CD14-positive monocyte (primary cell): Measurements from ENCODE around the gene TAF12. TPM values are rescaled to one million over a fixed set of nuclear protein-coding genes. Genes with fewer than 3 reads are reported as not detected.

ENCODE experiments used
- DNase-seq, 3 donors: peaks; one replicate each; pipeline ENCODE4 v3.0.0-alpha.2; 2011 to 2022
- H2AFZ ChIP-seq: 2 replicates; pipeline ENCODE4 v1.6.0; 2012; ENCODE audit warnings: mild to moderate bottlenecking, low read depth, low read length, inconsistent platforms; ENCODE audit not compliant: insufficient read depth, poor library complexity, severe bottlenecking
- H3K27ac ChIP-seq, 2 donors: 1 replicate in 1 of 2; 2 replicates in 1 of 2; pipeline ENCODE4 v1.5.1; 2012 to 2013; ENCODE audit warnings: low read length in 2 of 2, control low read depth in 1 of 2, inconsistent platforms in 1 of 2, low read depth in 1 of 2, mild to moderate bottlenecking in 1 of 2
- H3K27me3 ChIP-seq, 2 donors: one replicate each; pipeline versions ENCODE4 v1.6.0 to v1.6.1; 2011 to 2013; ENCODE audit warnings: low read length in 2 of 2; ENCODE audit not compliant: control insufficient read depth in 2 of 2, insufficient read depth in 2 of 2
- H3K36me3 ChIP-seq, 2 donors: replicated peaks in 1 of 2; 1 replicate in 1 of 2; 2 replicates in 1 of 2; pipeline versions ENCODE4 v1.5.1 to v1.6.1; 2012 to 2013; ENCODE audit warnings: low read length in 2 of 2, control low read depth in 1 of 2, inconsistent platforms in 1 of 2, mild to moderate bottlenecking in 1 of 2; ENCODE audit not compliant: insufficient read depth in 2 of 2, control insufficient read depth in 1 of 2
- H3K4me1 ChIP-seq, 2 donors: 1 replicate in 1 of 2; 2 replicates in 1 of 2; pipeline versions ENCODE4 v1.5.1 to v1.6.1; 2012 to 2013; ENCODE audit warnings: low read length in 2 of 2, control low read depth in 1 of 2, inconsistent platforms in 1 of 2, mild to moderate bottlenecking in 1 of 2, moderate library complexity in 1 of 2; ENCODE audit not compliant: insufficient read depth in 2 of 2, control insufficient read depth in 1 of 2
- H3K4me2 ChIP-seq: replicated peaks from 2 replicates; pipeline ENCODE3; 2012; ENCODE audit warnings: low read length, moderate library complexity, mild to moderate bottlenecking; ENCODE audit not compliant: poor library complexity, severe bottlenecking; ENCODE audit errors: extremely low read depth
- H3K4me3 ChIP-seq, 3 experiments: fragments of 200-600 bp in 1 of 3; sonication (generic) in 1 of 3; replicated peaks in 1 of 3; 1 replicate in 2 of 3; 2 replicates in 1 of 3; pipeline ENCODE4 v1.5.1; 2011 to 2013; ENCODE audit warnings: low read length in 3 of 3, mild to moderate bottlenecking in 3 of 3, control low read depth in 2 of 3, low read depth in 2 of 3, inconsistent platforms in 1 of 3, moderate library complexity in 1 of 3
- H3K79me2 ChIP-seq: 2 replicates; pipeline ENCODE4 v1.6.0; 2012; ENCODE audit warnings: mild to moderate bottlenecking, control low read depth, inconsistent platforms, low read length, moderate library complexity; ENCODE audit not compliant: insufficient read depth
- H3K9ac ChIP-seq: 2 replicates; pipeline ENCODE4 v1.6.0; 2017; ENCODE audit warnings: low read length, mild to moderate bottlenecking; ENCODE audit not compliant: insufficient read depth, poor library complexity, severe bottlenecking
- H3K9me3 ChIP-seq, 2 donors: replicated peaks in 1 of 2; 1 replicate in 1 of 2; 2 replicates in 1 of 2; pipeline versions ENCODE4 v1.5.1 to v1.6.1; 2012 to 2013; ENCODE audit warnings: low read length in 2 of 2, control low read depth in 1 of 2; ENCODE audit not compliant: control insufficient read depth in 1 of 2, insufficient read depth in 1 of 2
- H4K20me1 ChIP-seq: 2 replicates; pipeline ENCODE4 v1.6.0; 2012; ENCODE audit warnings: mild to moderate bottlenecking, low read length, control low read depth, moderate library complexity; ENCODE audit not compliant: insufficient read depth
- H3K27ac Mint-ChIP-seq, 7 donors: one replicate each; pipeline ENCODE4 v1.8.0; 2020; ENCODE audit warnings: mild to moderate bottlenecking in 7 of 7, mixed read lengths in 7 of 7, moderate library complexity in 6 of 7, inconsistent platforms in 2 of 7
- H3K27me3 Mint-ChIP-seq, 3 donors: one replicate each; pipeline ENCODE4 v1.8.0; 2021 to 2022; ENCODE audit warnings: low read depth in 3 of 3, mild to moderate bottlenecking in 3 of 3, mixed read lengths in 3 of 3, moderate library complexity in 3 of 3, inconsistent platforms in 1 of 3
- H3K36me3 Mint-ChIP-seq, 2 donors: one replicate each; pipeline ENCODE4 v1.8.0; 2020; ENCODE audit warnings: mixed read lengths in 2 of 2, inconsistent platforms in 1 of 2, mild to moderate bottlenecking in 1 of 2
- H3K4me1 Mint-ChIP-seq: one replicate; pipeline ENCODE4 v1.8.0; 2020; ENCODE audit warnings: mild to moderate bottlenecking, mixed read lengths
- H3K4me3 Mint-ChIP-seq, 2 donors: one replicate each; pipeline ENCODE4 v1.8.0; 2020; ENCODE audit warnings: mild to moderate bottlenecking in 2 of 2, mixed read lengths in 2 of 2, moderate library complexity in 1 of 2
- H3K9me3 Mint-ChIP-seq, 7 donors: one replicate each; pipeline ENCODE4 v1.8.0; 2020 to 2022; ENCODE audit warnings: mixed read lengths in 7 of 7, mild to moderate bottlenecking in 6 of 7, moderate library complexity in 6 of 7, inconsistent platforms in 2 of 7
- WGBS: methylation state at CpG from one replicate; pipeline ENCODE4 v1.1.5; 2013; ENCODE audit warnings: missing lambda C conversion rate; ENCODE audit not compliant: insufficient coverage; 5-methylcytosine and 5-hydroxymethylcytosine counted together
- intact Hi-C, 2 donors: fragments of 100-400 bp; cut with micrococcal nuclease; formaldehyde crosslinking; loops; one replicate each; pipeline versions ENCODE4 v1.15.0 to v1.15.1; 2023
- polyA plus RNA-seq, 3 donors: library from polyadenylated mRNA; depleted of rRNA in 1 of 3; unstranded in 2 of 3; stranded (reverse) in 1 of 3; fragments of 300-500 nt in 2 of 3; fragments of >200 nt in 1 of 3; fragmentation: Illumina TruSeq in 2 of 3; gene quantifications; 1 replicate in 2 of 3; 2 replicates in 1 of 3; pipeline ENCODE4 v1.2.3, GENCODE V29; 2012 to 2021
- TF ChIP-seq, protein P1 (sequence below): fragments of 200-600 bp; IDR thresholded peaks from one replicate; pipeline ENCODE4 v1.8.0; 2022; ENCODE audit warnings: antibody characterized with exemption, mild to moderate bottlenecking

The TAF12 gene
- polyA plus RNA-seq, 3 donors = 36.7 to 53.7 (median 53.7) TPM

DNA sequence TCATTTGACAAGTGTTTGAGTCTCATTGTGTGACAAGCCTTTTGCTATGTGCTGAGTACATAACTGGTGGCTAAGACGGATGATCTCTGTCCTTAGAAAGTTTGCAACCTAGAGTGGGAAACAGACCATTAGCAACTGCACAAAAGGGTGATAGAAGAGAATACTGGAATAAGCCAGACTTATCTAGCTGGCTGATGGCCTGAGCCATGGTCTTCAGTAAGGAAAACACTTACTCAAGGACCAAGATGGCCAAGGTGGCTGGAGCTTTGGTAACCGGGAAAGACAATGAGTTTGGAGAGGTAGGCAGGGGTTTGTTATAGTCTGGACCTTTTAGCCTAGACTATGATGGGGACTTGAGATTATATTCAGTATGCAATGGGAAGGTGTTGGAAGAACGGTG is 1.6 kb upstream of the TAF12 start:
- H3K27ac Mint-ChIP-seq = peak overlapping the region in 6 of 7 donors; percentile 63 to 99 (median 98)
- H3K9ac ChIP-seq = no peak overlapping the region
- TF ChIP-seq, protein P1, sequence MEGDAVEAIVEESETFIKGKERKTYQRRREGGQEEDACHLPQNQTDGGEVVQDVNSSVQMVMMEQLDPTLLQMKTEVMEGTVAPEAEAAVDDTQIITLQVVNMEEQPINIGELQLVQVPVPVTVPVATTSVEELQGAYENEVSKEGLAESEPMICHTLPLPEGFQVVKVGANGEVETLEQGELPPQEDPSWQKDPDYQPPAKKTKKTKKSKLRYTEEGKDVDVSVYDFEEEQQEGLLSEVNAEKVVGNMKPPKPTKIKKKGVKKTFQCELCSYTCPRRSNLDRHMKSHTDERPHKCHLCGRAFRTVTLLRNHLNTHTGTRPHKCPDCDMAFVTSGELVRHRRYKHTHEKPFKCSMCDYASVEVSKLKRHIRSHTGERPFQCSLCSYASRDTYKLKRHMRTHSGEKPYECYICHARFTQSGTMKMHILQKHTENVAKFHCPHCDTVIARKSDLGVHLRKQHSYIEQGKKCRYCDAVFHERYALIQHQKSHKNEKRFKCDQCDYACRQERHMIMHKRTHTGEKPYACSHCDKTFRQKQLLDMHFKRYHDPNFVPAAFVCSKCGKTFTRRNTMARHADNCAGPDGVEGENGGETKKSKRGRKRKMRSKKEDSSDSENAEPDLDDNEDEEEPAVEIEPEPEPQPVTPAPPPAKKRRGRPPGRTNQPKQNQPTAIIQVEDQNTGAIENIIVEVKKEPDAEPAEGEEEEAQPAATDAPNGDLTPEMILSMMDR = no peak
- no peaks in the 10 kb centered on the region for H3K9me3 ChIP-seq
- no peaks in the 10 kb centered on the region for H4K20me1 ChIP-seq
- peaks cover 51% of the 10 kb centered on the region for H3K4me1 Mint-ChIP-seq
- peaks cover 0 to 7% of the 10 kb centered on the region in 2 donors for H3K36me3 Mint-ChIP-seq
- 95% methylated on average over 2 of the region's 3 CpGs for WGBS
- H3K27me3 ChIP-seq = no peaks in the 10 kb centered on the region
- H3K27me3 Mint-ChIP-seq = peaks cover 0 to 3% (median 0%) of the 10 kb centered on the region in 3 donors
- H3K79me2 ChIP-seq = peaks cover 37% of the 10 kb centered on the region
- H2AFZ ChIP-seq = no peak overlapping the region
- no peaks in the 10 kb centered on the region for H3K36me3 ChIP-seq
- no peak for DNase-seq
- H3K27ac ChIP-seq = peak overlapping the region in 1 of 2 donors; percentile 97
- peak overlapping the region in 1 of 2 donors; percentile 100 for H3K4me3 Mint-ChIP-seq
- H3K9me3 Mint-ChIP-seq = peaks cover 0 to 2% (median 0%) of the 10 kb centered on the region in 7 donors
- H3K4me3 ChIP-seq = peak overlapping the region in 1 of 3 experiments; percentile 96
- intact Hi-C loops = loop anchor here (5.0 to 10.0 kb wide), 5 partner anchors 62 to 540 kb away; partner anchors contain the start of genes SRSF4 (in 1 of the 2) and YTHDF2 (in 1 of the 2)
- peak overlapping the region; percentile 100 for H3K4me2 ChIP-seq
- H3K4me1 ChIP-seq = peaks cover 47 to 54% of the 10 kb centered on the region in 2 donors

GRCh38 chr1:28642056-28642846 is 616 bp downstream of the TAF12 start:
- Histone ChIP-seq H2AFZ (peak overlapping the region; percentile 99), H3K4me2 (peak overlapping the region; percentile 100), H3K4me3 (peak overlapping the region; percentile 63 to 96 (median 68)), H3K36me3 (no peaks in the 10 kb centered on the region), H3K4me1 (peaks cover 32 to 36% of the 10 kb centered on the region in 2 donors), H3K27me3 (no peaks in the 10 kb centered on the region), H3K27ac (peak overlapping the region; percentile 77 to 97), H4K20me1 (no peaks in the 10 kb centered on the region), H3K79me2 (peaks cover 42% of the 10 kb centered on the region), H3K9ac (peak overlapping the region; percentile 88), H3K9me3 (no peaks in the 10 kb centered on the region)
- H3K4me3 Mint-ChIP-seq = peak overlapping the region; percentile 100
- 0% methylated on average over 25 of the region's 26 CpGs for WGBS
- intact Hi-C loops = loop anchor here (2.0 to 10.0 kb wide), 6 partner anchors 60 to 543 kb away; partner anchors contain the start of genes YTHDF2 (in 2 of the 2) and SRSF4 (in 1 of the 2)
- H3K4me1 Mint-ChIP-seq = peaks cover 35% of the 10 kb centered on the region
- peaks cover 0 to 2% (median 0%) of the 10 kb centered on the region in 7 donors for H3K9me3 Mint-ChIP-seq
- H3K36me3 Mint-ChIP-seq = peaks cover 0 to 7% of the 10 kb centered on the region in 2 donors
- peak in 1 of 3 donors; percentile 11 for DNase-seq
- peak overlapping the region; percentile 98 to 99 (median 99) for H3K27ac Mint-ChIP-seq
- peaks cover 0 to 2% (median 0%) of the 10 kb centered on the region in 3 donors for H3K27me3 Mint-ChIP-seq
- TF ChIP-seq, protein P1 = no peak
